ENCODE results near the gene TRPC4AP.

TRPC4AP gene

GRCh38 chr20:35013421-35014411, 78.9 kb downstream of the TRPC4AP start:
- no peak for DNase-seq

- DNase-seq: no peak
Measured at GRCh38 chr20:35012227-35013069, 80.2 kb downstream of the TRPC4AP start.

- DNase-seq: no peak
Measured at GRCh38 chr20:35011589-35012226, 80.9 kb downstream of the TRPC4AP start.

GRCh38 chr20:35010405-35011192, 82.0 kb downstream of the TRPC4AP start:
- DNase-seq: no peak

GRCh38 chr20:35009665-35010328, 82.8 kb downstream of the TRPC4AP start:
- no peak for DNase-seq

- DNase-seq: no peak
Measured at GRCh38 chr20:35008411-35009342, 83.9 kb downstream of the TRPC4AP start.

GRCh38 chr20:35007891-35008290, 84.7 kb downstream of the TRPC4AP start:
- no peak for DNase-seq

GRCh38 chr20:35007413-35007812, 85.2 kb downstream of the TRPC4AP start:
- no peak for DNase-seq

GRCh38 chr20:35006531-35006971, 86.1 kb downstream of the TRPC4AP start:
- DNase-seq: no peak

GRCh38 chr20:35006009-35006408, 86.6 kb downstream of the TRPC4AP start:
- DNase-seq: no peak

- no peak for DNase-seq
Measured at GRCh38 chr20:35005463-35005961, 87.1 kb downstream of the TRPC4AP start.

- DNase-seq: no peak
Measured at GRCh38 chr20:35004749-35005462, 87.7 kb downstream of the TRPC4AP start.

- no peak for DNase-seq
Measured at GRCh38 chr20:35004051-35004725, 88.4 kb downstream of the TRPC4AP start.

GRCh38 chr20:35003211-35004031, 89.2 kb downstream of the TRPC4AP start:
- no peak for DNase-seq

GRCh38 chr20:35002426-35003210, 90.0 kb downstream of the TRPC4AP start:
- no peak for DNase-seq

- no peak for DNase-seq
Measured at GRCh38 chr20:35001596-35002362, 90.8 kb downstream of the TRPC4AP start.
